Activated CD8-positive, alpha-beta memory T cell treated with anti-CD3 and anti-CD28 coated beads for 48 hours (primary cell): ENCODE results near the gene GFM1.
"Not testable (repeated sequence)": the region's sequence is repeated elsewhere in the genome, so short reads cannot be mapped to it uniquely, and the experiment has no call there.

Experiments
- DNase-seq, 3 experiments: peaks; one replicate each; pipeline ENCODE4 v3.0.0-alpha.2; 2020; ENCODE audit warnings: low read depth in 2 of 3, low spot score in 2 of 3

The GFM1 gene

DNA sequence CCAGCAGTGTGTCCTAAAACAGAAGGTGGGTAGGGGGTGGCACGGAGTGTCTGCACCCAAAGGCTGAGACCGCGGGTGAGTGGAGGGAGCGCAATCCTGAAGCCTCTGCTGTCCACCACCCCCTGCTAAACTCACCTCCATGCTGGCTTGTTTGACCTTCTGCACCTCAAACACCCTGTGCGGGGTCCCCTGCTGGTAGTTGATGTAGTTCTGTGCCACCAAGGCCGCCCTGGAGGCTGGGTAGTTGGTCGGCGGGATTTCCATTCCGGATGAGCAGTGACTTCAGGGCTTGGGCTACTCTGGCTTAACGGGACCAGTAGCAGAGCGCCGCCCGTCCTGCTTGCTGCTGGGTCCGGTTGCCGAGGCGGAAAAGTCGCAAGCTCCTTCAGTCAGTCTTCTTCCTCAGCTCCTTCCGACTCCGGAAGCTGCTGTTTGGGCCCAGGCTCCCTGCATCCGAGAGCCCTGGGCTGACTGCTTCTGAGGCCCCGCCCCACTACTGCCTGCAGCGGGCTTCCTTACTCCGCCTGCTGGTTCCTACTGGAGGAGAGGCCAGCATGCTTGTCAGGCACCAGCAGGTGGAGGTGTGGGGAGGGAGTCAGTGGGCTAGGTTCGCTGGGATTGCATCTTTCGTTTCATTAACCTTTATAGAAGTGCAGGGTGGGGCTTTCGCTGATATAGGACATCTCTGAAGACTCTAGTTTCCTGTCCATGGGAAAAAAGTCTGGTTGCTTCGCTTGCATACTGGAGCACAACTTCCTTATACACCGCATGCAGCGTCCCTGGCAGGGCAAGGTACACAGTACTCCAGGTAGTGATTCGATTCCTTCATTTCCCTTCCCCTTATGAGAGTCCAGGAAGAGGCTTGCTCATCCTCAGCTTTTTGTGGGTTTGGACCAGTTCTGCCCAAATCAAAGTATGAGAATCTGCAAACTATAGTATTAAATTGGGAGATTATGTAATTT is 28.2 kb downstream of the GFM1 start, which contains the start of gene LXN:
TSS of gene LXN (minus strand) at position 434 of the 962 bp plus-strand sequence. CDS start at position 264, 170 bp downstream.
- peak; percentile 26 to 64 (median 49) for DNase-seq

DNA sequence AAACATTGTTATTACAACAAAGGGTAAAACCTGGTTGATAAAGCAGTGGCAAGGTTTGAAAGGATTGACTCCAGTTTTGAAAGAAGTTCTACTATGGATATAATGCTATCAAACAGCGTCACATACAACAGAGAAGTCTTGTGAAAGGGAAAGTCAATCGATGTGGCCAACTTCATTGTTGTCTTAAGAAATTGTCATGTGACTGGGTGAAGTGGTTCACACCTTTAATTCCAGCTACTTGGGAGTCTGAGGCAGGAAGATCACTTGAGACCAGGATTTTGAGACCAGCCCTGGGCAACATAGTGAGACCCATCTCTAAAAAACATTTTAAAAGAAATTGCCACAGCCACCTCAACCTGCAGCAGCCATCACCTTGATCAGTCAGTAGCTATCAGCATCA is 34.4 kb downstream of the GFM1 start:
- no peak for DNase-seq

DNA sequence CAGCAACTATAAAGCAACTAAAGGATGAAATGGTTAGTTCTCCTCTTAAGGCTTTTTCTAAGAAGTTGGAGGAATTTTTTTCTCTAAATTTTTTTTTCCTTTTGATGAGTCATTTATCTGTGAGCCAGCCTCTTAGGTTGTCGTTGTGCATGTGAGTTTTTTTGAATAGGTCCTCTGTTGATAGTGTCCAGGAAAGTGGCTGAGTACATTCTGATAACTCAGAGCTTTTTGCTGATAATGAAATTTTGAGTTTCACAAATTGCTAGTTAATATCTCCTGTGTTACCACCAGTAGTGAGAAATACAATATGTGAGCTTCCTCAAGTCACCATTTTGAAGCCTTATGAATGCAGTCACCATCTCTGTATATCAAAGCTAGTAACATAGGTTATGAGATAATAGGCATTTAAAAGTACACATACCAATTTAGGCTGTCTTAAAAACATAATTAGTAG is 35.2 kb downstream of the GFM1 start:
- DNase-seq = no peak

DNA sequence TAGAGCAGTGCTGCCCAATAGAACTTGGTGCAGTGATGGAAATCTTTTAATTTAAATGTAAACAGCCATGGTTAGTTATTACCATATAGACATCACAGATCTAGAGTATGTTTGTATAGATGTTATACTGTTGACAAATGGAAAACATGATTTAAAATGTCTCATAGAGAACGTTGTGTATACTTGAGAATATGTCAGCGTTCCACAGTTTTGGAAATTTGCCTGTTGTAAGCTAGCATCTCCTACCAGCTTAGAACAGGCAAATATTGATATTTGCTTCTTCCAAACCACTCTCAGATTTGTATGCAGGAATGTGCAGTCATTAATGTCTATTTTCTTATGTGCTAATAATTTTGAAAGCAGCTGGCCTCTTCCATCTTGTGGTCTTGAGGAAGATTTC is 36.5 kb downstream of the GFM1 start:
- DNase-seq = no peak

DNA sequence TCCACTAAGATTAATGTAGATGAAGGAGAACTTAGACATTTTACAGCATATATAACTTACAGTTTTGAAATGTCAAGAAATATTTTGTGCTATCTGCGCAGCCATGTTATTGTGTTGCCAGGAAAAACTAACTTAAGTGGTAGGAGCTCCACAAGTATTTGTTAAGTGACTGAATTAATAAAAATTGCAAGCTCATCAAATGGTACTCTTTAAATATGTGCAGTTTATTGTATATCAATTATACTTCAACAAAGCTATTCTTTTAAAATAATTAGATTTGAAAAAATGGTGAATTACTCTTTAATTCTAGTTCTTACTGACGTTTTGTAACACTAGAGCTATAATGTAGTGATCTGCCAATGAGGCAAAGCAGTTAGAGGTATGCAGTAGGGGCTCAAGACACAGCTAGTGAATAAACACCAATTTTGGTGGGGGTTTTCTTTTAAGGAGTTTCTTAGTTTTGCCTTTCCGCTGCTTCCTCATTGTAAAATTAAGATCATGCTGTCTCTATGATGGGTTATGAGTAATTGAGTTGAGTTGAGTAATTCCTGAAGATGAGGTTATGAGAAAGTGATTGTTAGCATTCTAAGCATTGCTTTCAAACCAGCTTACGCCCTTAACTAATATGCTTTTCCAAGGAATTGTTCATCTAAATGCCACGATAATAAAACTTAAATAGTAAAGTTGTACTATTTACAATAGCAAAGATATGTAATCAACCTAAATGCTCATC is 39.1 kb downstream of the GFM1 start:
- DNase-seq = no peak

DNA sequence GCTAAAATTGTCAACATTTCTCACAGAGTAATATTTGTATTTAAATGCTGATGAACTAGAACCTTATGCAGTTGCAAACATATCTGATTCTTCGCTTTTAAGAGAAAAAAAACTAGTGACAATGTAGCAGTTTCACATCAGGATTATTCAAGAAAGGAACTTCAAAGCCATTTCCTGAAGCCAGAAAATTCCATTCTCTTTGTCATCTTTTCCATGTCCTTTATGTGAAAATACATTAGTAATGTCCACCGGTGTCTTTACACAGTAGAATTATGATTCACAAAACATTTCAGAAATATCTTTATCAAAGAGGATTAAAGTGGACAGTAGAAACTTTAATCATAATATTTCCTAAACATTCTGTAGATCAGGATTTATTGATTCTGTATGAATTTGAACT is 40.8 kb downstream of the GFM1 start:
- no peak for DNase-seq

DNA sequence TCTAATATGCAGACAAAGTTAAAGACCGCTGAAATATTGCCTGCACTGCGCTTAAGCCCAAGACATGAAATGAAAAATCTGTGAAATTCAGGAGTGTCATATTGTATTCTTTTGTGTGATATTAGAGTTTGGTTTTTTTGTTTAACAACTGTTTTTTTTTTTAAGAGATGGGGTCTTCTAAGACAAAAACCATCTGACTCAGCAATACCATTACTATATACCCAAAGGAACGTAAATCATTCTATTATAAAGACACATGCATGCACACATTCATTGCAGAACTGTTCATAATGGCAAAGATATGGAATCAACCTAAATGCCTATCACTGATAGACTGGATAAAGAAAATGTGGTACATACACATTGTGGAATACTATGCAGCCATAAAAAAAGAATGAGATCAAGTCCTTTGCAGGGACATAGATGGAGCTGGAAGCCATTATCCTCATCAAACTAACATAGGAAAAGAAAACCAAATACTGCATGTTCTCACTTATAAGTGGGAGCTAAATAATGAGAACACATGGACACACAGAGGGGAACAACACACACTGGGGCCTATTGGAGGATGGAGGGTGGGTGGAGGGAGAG is 49.6 kb downstream of the GFM1 start:
- not testable (repeated sequence) for DNase-seq

DNA sequence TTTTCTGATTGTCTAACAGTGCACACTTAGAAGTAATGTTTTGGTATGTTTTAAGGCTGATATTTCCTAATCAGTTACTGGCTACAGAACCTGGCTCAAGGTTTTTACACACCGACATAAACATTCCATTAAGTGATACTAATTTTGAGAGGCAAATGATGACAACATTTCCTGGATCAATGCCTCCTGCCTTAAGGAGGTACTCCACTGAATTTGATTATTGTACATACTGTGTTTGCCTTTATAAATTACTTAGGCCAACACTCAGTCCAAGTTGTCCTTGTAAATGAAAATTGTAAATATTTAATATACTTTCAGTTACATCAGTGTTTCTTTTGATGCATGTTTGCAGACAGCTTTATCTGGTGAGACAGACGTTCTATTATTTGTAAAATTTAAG is 52.3 kb downstream of the GFM1 start:
- no peak for DNase-seq

DNA sequence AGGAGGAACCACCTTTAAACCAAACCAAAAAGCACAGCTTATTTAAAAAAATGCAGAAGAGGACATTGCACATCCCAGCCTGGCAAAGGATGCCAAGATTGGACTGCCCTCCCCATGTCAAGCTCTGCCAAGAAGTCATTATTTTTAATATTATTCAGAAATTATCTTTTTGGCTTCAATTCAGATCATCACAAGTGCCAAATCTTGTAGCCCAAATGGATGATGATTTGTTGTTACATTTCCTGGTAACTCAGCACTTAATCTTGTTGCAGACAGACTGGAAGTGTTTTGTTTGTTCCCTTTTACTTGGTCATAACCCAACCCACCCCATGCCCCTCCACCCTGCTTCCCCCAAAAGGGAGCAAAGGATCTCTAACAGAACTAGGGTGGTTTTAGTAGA is 56.2 kb downstream of the GFM1 start:
- no peak for DNase-seq

DNA sequence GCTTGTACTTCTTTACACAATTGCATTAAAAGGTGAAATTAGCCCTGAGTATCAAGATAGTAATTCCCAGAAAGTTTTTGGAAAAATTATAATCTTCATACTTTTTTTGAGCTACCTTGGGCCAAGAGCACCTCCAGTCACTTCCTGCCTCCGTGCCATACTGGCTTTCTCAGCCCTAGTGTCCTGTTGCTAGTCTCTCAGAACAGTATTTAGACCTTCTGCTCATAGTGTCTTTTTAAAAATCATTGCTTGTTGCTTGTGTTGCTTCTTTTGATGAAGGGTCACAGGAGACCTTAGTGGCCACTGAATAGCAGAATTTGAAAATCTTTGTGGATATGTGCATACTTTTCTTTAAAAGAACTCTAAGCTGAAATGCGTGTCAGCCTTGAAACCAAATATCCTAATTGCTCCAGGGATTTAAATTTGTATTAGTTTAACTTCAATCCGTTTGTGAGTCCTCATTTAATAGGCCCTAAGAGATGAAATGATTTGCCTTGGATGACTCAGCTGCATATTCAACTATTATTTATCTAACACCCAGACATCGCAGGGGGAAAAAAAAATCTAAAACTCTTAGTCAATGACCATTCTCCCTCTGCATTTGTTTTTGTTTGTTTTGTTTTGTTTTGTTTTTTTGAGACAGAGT is 57.2 kb downstream of the GFM1 start:
- DNase-seq = no peak

DNA sequence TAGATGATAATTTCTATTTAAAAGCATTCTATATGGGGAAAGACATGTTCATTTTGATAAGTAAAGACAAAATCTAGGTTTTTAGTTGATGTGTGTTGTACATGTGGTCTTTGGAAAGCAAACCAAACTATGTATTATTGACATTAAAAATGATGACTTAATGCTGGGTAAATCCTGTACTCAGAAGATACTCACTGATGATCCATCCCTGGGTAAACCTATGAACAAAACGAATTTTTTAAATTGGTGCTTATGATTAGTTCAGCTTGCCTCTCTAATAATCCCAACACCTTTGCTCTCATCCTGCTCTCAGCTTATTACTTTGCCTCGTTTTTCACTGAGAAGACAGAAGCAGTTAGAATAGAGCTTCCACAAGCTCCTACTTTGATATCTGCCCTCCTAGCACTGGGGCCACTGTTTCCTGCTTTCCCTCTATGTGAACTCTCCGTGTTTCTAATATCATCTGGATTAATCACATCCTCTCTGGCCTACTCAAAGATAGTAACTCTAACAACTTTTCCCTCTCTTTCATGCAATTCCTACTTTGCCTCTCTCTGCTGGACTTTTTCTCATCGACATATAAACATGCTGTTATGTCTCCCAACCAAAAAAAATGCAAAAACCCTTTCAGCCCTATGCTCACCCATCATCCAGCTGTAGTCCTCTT is 58.6 kb downstream of the GFM1 start:
- no peak for DNase-seq

DNA sequence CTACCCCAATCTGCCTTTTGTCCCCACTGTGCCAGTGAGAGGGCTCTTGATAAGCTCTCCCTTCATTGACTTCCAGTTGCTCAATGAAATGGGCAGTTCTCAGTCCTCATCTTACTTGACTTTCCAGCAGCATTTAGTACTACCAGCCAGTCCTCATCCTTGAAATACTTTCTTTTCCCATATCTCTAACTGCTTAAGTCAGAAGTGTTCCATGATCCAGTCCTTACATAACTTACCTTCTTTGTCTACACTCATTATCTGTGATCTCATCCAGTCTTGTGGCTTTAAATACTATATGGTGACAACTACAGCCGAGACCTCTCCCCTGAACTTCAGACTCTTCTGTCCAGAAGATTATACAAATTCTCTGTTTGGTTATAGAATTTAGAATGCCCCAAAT is 59.2 kb downstream of the GFM1 start:
- DNase-seq = no peak

DNA sequence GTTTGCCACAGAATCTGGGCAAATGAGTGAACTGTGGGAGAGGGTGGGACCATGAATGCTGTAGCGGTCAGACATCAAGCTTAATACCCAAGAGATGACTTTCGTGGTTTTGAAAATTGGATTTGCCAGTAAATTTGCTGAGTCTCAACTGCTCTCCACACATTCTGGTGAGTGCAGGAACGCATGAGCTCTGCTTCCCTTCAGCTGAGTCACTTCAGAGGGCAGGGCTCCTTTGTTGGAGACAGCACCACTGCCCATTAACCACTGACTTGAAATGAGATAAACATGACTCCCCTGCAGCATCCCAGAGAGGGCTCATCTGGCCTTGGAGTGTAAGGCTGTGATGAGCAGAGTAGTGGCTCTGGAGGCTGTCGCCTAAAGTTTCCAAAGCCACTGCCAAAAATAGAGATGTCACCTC is 65.3 kb downstream of the GFM1 start:
- DNase-seq = no peak

DNA sequence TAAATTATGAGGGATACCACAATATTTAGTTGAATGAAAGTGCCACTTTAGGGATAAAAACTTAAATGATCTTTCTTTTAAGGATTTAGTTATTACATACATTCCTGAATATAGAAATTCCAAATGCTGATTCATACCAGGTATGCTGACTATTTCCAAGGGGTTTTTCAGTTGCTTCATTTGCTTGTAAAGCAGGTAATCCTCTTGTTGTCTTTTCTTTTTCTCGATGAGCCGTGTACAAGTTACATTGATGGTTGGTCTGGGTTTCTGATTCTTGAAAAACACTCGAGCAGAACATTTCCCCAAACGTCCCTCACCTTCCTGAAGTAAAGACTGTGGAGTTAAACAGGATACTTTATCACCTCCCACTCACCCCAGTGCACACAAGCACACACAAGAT is 66.3 kb downstream of the GFM1 start:
- DNase-seq = no peak

DNA sequence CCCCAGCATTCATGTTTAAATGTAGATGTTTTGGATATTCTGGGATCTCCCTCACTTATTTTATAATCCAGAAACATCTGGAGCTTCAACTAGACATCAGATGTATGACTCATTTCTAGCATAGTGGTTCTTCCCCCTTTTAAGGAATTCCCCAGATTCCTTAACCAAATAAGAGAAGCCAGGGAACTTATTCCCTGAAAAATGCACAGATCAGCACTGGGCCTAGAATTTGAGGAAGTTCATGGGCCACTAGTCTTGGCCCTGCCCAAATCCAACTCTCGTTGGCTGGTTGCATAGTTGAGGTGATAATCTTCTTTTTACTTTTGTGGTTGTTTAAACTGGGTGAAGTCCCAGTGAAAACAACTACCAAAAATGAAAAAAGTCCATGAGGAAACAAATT is 67.6 kb downstream of the GFM1 start:
- DNase-seq = no peak

DNA sequence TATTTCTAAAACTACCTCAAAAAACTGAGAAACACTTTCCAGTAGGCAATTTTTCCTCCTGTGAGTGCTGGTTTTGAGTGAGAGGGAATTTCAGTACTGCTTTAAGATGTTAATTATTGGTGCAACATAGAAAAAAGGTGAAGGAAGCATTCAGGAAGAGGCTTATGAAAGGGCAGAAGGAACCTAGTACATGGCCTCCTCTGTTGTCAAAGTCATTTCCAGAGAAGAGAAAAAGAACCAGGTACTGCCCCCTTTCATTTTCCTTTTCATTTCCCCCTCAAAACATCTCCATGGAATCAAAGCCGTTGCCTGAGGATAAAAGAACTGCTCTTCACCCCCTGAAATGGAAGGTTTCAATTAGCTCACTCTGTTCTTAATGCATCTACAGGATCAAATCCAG is 68.1 kb downstream of the GFM1 start:
- DNase-seq = no peak

DNA sequence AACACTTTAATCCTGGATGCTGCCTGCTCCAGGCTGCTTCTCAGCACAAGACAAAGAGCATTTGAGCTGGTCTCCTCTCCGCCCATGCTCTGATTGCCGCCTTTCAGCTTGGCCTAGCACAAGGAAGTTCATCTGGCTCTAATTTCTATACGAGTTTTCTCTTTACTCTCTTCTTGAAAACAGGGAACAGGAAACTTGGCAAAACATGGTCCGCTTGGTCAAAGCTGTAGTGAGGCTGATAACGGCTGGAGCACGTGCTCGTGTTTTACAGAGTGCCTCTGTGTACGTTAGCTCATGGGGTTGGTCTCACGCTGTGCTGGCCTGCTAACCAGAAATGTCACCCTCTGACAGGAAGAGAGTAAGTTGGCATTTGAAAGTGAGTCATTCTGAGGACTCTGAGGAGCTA is 68.8 kb downstream of the GFM1 start:
- no peak for DNase-seq

DNA sequence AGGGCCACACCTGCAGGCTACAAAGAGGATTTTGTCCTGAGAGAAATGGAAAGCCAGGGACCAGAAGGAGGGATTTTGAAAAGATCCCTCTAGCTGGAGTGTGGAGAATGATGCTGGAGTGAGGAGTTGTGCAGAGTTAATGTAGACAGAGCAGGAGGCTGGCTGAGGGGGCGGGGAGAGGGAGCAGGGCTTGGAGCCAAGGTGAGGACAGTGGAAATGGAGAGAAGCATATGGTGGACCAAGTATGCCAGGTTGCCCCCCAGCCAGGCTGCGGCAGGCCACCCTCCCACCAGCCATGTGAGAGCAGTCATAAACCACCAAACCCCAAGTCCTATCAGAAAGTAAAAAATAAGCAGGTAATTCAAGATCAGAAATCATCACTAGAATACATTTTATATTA is 73.2 kb downstream of the GFM1 start:
- DNase-seq = no peak

DNA sequence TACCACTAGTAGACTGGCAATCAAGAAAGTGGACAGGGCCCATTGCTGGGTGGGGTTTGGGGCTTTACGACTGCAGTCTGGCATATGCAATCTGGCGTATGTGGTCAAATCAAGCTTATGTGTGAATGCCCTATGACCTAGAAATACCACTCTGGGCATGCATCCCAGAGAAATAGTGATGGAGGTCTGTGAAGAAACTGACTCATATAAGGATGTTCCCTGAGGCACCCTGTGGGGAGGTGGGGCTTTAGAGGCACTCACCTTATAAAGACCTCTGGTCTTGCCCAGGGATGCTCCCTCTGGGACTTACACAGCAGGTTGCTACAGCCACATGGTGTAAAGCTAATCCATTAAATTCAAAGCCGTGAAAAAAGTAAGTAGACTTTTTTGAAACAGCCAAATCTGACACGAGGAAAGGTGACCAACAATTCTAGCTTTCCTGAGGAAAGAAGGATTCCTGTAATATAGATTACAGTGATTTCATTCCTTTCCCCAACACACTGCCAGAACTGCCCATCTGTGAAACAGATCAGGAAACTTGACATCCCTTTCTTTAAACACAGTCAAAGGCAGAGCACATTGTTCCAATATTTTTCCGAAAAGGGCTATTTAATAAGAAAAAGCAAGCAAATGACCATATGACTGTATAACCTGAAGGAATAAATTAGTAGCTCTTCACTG is 74.3 kb downstream of the GFM1 start:
- DNase-seq = no peak

DNA sequence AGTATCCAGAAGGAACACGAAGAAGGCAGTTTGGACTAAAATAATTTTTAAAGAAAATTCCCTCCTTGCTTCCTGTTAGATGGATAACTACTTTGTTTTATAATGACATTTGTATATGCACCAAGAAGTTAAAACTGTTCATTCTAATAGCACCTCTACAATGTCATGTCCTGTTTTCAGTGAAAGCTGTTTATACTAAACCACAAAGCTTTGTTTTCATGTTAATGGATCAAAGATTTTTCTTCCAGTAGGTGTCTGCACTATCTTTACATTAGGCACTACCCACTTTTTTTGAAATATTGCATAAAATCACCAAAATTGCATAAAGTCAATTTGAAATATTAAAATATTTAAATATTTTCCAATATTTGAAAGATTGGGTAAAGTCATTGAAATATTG is 77.8 kb downstream of the GFM1 start:
- no peak for DNase-seq
